Vagina (tissue), 2 donors: ENCODE measurements around the gene IL20RB. TPM values are rescaled to one million over a fixed set of nuclear protein-coding genes. Genes with fewer than 3 reads are reported as not detected.
"Not testable (repeated sequence)": the region's sequence is repeated elsewhere in the genome, so short reads cannot be mapped to it uniquely, and the experiment has no call there.

Experiments used
- DNase-seq, 2 donors: peaks; one replicate each; pipeline ENCODE4 v3.0.0-alpha.2; 2017; ENCODE audit errors: extremely low spot score in 2 of 2
- H3K27ac ChIP-seq: fragments of 200-600 bp; sonication (generic); one replicate; pipeline ENCODE4 v1.5.1; 2019
- H3K27me3 ChIP-seq: fragments of 200-600 bp; sonication (generic); one replicate; pipeline ENCODE4 v1.5.1; 2019
- H3K36me3 ChIP-seq, 2 donors: fragments of 200-600 bp; sonication (generic); one replicate each; pipeline ENCODE4 v1.5.1; 2017 to 2019
- H3K4me1 ChIP-seq: fragments of 200-600 bp; sonication (generic); one replicate; pipeline ENCODE4 v1.5.1; 2019
- H3K4me3 ChIP-seq, 2 donors: fragments of 200-600 bp; sonication (generic); 1 replicate in 1 of 2; 2 replicates in 1 of 2; pipeline ENCODE4 v1.5.1; 2016 to 2019
- H3K9me3 ChIP-seq: fragments of 200-600 bp; sonication (generic); one replicate; pipeline ENCODE4 v1.5.1; 2019
- POLR2A ChIP-seq, 2 donors: fragments of 450-650 bp; IDR thresholded peaks; one replicate each; pipeline ENCODE4 v1.6.1; 2017; ENCODE audit warnings: antibody characterized with exemption in 2 of 2, mild to moderate bottlenecking in 2 of 2, moderate library complexity in 2 of 2
- POLR2AphosphoS5 ChIP-seq, 2 donors: sonication (generic); formaldehyde crosslinking; IDR thresholded peaks; one replicate each; pipeline ENCODE4 v1.9.0; 2017; ENCODE audit warnings: antibody characterized with exemption in 2 of 2, mild to moderate bottlenecking in 2 of 2, low read depth in 1 of 2; ENCODE audit not compliant: insufficient read depth in 1 of 2
- intact Hi-C: fragments of 100-400 bp; cut with DNase I; formaldehyde crosslinking; loops from one replicate; pipeline ENCODE4 v1.15.1; 2023
- total RNA-seq: library from RNA; depleted of rRNA; stranded (reverse); fragments of >200 nt; gene quantifications from one replicate; pipeline ENCODE4 v1.2.3, GENCODE V29; 2016
- TF ChIP-seq, protein P1 (sequence below), 3 experiments: fragments of 450-650 bp in 2 of 3; fragments of 200-600 bp in 1 of 3; sonication (generic) in 1 of 3; IDR thresholded peaks; one replicate each; pipeline ENCODE4 v1.5.1; 2017 to 2019; ENCODE audit warnings: antibody characterized with exemption in 3 of 3, mild to moderate bottlenecking in 2 of 3, moderate library complexity in 2 of 3

IL20RB gene
- total RNA-seq, 1 donor from 2014 or later = 67.3 TPM

DNA sequence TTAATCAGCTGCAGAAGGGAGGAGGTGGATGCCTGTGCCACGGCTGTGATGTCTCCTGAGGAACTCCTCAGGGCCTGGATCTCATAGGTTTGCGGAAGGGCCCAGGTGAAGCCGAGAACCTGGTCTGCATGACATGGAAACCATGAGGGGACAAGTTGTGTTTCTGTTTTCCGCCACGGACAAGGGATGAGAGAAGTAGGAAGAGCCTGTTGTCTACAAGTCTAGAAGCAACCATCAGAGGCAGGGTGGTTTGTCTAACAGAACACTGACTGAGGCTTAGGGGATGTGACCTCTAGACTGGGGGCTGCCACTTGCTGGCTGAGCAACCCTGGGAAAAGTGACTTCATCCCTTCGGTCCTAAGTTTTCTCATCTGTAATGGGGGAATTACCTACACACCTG lies 52.4 kb downstream of the IL20RB start:
- Histone ChIP-seq H3K27ac (no peak overlapping the region), H3K4me1 (peaks cover 12% of the 10 kb centered on the region), H3K4me3 (no peak overlapping the region), H3K36me3 (peaks cover 0 to 7% of the 10 kb centered on the region in 2 donors), H3K27me3 (no peaks in the 10 kb centered on the region), H3K9me3 (no peaks in the 10 kb centered on the region)
- intact Hi-C loops = no loop called here
- TF ChIP-seq POLR2A (IDR thresholded peaks at IDR 0.05) = no peak
- TF ChIP-seq POLR2AphosphoS5 (IDR thresholded peaks at IDR 0.05; ENCODE audit: insufficient read depth in 1 of 2, low read depth in 1 of 2) = no peak
- TF ChIP-seq, protein P1, sequence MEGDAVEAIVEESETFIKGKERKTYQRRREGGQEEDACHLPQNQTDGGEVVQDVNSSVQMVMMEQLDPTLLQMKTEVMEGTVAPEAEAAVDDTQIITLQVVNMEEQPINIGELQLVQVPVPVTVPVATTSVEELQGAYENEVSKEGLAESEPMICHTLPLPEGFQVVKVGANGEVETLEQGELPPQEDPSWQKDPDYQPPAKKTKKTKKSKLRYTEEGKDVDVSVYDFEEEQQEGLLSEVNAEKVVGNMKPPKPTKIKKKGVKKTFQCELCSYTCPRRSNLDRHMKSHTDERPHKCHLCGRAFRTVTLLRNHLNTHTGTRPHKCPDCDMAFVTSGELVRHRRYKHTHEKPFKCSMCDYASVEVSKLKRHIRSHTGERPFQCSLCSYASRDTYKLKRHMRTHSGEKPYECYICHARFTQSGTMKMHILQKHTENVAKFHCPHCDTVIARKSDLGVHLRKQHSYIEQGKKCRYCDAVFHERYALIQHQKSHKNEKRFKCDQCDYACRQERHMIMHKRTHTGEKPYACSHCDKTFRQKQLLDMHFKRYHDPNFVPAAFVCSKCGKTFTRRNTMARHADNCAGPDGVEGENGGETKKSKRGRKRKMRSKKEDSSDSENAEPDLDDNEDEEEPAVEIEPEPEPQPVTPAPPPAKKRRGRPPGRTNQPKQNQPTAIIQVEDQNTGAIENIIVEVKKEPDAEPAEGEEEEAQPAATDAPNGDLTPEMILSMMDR (IDR thresholded peaks at IDR 0.05) = no peak
- DNase-seq = no peak

DNA sequence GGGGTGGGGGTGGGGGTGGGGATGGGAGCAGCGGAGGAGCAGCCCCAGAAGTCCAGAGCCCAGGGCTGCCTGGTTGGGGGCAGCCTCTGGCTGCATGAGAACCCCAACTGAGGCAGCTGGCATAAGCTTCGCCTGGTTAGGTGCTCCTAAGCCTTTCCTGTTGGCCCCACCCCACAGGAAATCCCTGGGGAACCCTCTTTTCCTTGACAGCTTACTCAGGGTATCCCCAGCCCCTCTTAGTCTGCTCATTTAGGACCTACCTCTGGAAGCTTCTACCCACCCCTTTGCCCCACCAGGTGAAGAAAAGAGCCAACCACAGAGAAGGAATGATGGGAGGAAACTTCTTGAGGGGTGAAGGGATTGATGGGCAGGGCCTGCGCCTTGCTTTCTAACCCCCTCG lies 53.4 kb downstream of the IL20RB start:
- intact Hi-C loops = no loop called here
- Histone ChIP-seq H3K27me3 (no peaks in the 10 kb centered on the region), H3K27ac (no peak overlapping the region), H3K4me1 (peaks cover 12% of the 10 kb centered on the region), H3K36me3 (peaks cover 0 to 7% of the 10 kb centered on the region in 2 donors), H3K4me3 (no peak overlapping the region), H3K9me3 (no peaks in the 10 kb centered on the region)
- peak in 1 of 2 donors; percentile 58 for DNase-seq
- TF ChIP-seq, protein P1 (IDR thresholded peaks at IDR 0.05) = no peak
- TF ChIP-seq POLR2A (IDR thresholded peaks at IDR 0.05) (no peak), POLR2AphosphoS5 (IDR thresholded peaks at IDR 0.05; ENCODE audit: insufficient read depth in 1 of 2, low read depth in 1 of 2) (no peak)

DNA sequence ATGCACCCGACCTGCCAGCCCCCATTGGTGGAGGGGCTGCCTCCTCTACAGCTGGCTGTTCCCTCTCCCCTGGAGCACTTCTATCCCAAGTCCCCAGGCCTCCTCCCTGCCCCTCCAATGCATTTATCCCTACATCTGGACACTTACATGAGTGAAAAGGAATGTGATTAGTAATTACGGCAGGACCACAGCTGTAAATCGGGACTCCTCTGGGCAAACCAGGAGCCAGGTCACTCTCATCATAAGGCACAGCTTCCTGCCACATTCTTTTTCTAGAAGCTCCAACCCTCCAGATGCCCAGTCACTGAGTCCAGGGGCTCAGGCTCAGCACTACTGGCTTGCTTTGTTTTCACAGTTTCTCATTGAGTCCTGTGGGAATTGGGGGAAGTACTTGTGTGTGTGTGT lies 54.3 kb downstream of the IL20RB start:
- peaks cover 0 to 7% of the 10 kb centered on the region in 2 donors for H3K36me3 ChIP-seq
- H3K9me3 ChIP-seq = no peaks in the 10 kb centered on the region
- peaks cover 12% of the 10 kb centered on the region for H3K4me1 ChIP-seq
- TF ChIP-seq POLR2AphosphoS5 (IDR thresholded peaks at IDR 0.05; ENCODE audit: insufficient read depth in 1 of 2, low read depth in 1 of 2) (no peak), POLR2A (IDR thresholded peaks at IDR 0.05) (no peak)
- TF ChIP-seq, protein P1 (IDR thresholded peaks at IDR 0.05) = no peak
- DNase-seq = peak in 1 of 2 donors; percentile 70
- no peak overlapping the region for H3K4me3 ChIP-seq
- no peak overlapping the region for H3K27ac ChIP-seq
- intact Hi-C loops = no loop called here
- no peaks in the 10 kb centered on the region for H3K27me3 ChIP-seq

DNA sequence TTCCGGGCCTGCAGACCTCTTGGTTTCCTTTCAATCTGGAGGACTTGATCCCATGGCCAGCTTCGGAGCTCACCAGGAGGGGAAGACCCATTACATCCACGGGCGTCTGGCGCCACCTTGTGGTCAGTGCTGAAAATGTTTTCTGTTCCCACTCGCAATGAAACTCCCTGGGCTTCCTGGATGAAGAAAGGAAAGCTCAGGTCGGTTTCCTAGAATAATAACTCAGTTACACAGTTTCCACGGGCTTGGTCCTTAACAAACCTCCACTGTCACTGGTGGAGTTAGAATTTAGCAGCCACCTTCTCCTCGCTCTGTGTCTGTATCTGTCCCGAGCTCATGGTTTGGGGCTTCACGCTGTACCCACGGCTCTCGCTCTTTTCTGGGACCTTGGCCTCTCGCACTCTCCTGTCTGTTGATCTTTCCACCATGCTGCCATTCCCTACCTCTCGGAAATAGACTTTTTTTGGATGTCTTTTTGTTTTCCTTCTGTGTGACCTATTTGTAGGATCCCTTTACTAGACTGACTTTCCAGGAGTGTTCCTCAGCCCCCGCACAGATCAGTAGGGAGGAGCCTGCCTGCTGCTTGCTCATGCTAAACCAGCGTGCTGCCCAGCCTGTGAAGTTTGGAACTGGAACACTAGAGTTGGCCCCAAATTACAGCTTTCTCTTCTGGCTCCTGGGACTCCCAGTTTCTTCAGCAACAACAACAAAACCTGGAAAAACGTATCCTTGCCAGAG lies 56.3 kb downstream of the IL20RB start:
- TF ChIP-seq POLR2A (IDR thresholded peaks at IDR 0.05) = no peak
- TF ChIP-seq POLR2AphosphoS5 (IDR thresholded peaks at IDR 0.05; ENCODE audit: insufficient read depth in 1 of 2, low read depth in 1 of 2) = peak in 1 of 2 donors; percentile 83
- TF ChIP-seq, protein P1 (IDR thresholded peaks at IDR 0.05) = peak; percentile 89 to 95 (median 90)
- Histone ChIP-seq H3K27me3 (no peaks in the 10 kb centered on the region), H3K4me3 (peak overlapping the region; percentile 28 to 46), H3K27ac (peak overlapping the region; percentile 79), H3K36me3 (peaks cover 0 to 7% of the 10 kb centered on the region in 2 donors), H3K4me1 (peaks cover 12% of the 10 kb centered on the region), H3K9me3 (no peaks in the 10 kb centered on the region)
- DNase-seq = peak in 1 of 2 donors; percentile 95
- intact Hi-C loops = loop anchor here (2.0 kb wide), 1 partner anchor 261 kb away; the partner anchor contains the start of gene STAG1

DNA sequence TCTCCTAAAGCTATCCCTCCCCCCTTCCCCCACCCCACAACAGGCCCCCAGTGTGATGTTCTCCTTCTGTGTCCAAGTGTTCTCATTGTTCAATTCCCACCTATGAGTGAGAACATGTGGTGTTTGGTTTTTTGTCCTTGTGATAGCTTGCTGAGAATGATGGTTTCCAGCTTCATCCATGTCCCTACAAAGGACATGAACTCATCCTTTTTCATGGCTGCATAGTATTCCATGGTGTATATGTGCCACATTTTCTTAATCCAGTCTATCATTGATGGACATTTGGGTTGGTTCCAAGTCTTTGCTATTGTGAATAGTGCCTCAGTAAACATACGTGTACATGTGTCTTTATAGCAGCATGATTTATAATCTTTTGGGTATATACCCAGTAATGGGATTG lies 59.5 kb downstream of the IL20RB start:
- H3K27me3 ChIP-seq, H3K27ac ChIP-seq, intact Hi-C loops, H3K36me3 ChIP-seq, H3K9me3 ChIP-seq, DNase-seq, H3K4me3 ChIP-seq: not testable (repeated sequence)
- H3K4me1 ChIP-seq = peaks cover 12% of the 10 kb centered on the region
